Measurements from ENCODE around the gene CORO2B. TPM values are rescaled to one million over a fixed set of nuclear protein-coding genes. Genes with fewer than 3 reads are reported as not detected.

Gene CORO2B
- total and polyA plus RNA-seq, 2 of the 4 experiments (the other 2 are of a cell fraction) = 9.3 to 39.3 TPM

GRCh38 chr15:68612979-68613740 lies 34.4 kb downstream of the CORO2B start:
- Histone ChIP-seq H2BK20ac (ENCODE audit: low read depth, low read length) (no peak overlapping the region), H3K14ac (replicated peaks; ENCODE audit: low read depth, low read length) (no peak overlapping the region), H3K18ac (ENCODE audit: low read depth, low read length) (no peak overlapping the region), H3K9me3 (ENCODE audit: control insufficient read depth, insufficient read depth, low read length) (no peaks in the 10 kb centered on the region), H4K5ac (ENCODE audit: low read depth, low read length) (no peak overlapping the region), H3K4me3 (ENCODE audit: insufficient read depth, low read depth, low read length) (no peak overlapping the region), H2AK9ac (replicated peaks; ENCODE audit: low read depth, low read length, poor library complexity) (no peak overlapping the region), H4K20me1 (ENCODE audit: insufficient read depth, low read length) (no peaks in the 10 kb centered on the region), H2BK5ac (ENCODE audit: low read depth, low read length, poor library complexity, severe bottlenecking) (no peak overlapping the region), H3K27ac (ENCODE audit: insufficient read depth, low read length) (no peak overlapping the region), H3K9ac (ENCODE audit: low read depth, low read length) (no peak overlapping the region), H3K36me3 (ENCODE audit: control insufficient read depth, insufficient read depth, low read length) (no peaks in the 10 kb centered on the region), H3K23ac (ENCODE audit: low read depth, low read length) (no peak overlapping the region), H4K91ac (ENCODE audit: insufficient read depth, low read depth, low read length) (no peak overlapping the region), H3K9me1 (ENCODE audit: insufficient read depth, low read length) (peaks cover 9% of the 10 kb centered on the region), H2BK15ac (ENCODE audit: low read depth, low read length) (no peak overlapping the region), H3K79me1 (ENCODE audit: low read depth in 1 of 2, low read length in 2 of 2) (peaks cover 27 to 62% of the 10 kb centered on the region in 2 experiments), H3K4me1 (ENCODE audit: control insufficient read depth, insufficient read depth, low read length) (peaks cover 25% of the 10 kb centered on the region), H3K4ac (ENCODE audit: low read depth, low read length) (no peak overlapping the region), H4K8ac (ENCODE audit: low read depth in 2 of 2, low read length in 2 of 2) (no peak overlapping the region), H2AK5ac (ENCODE audit: low read depth, low read length) (no peak overlapping the region), H2BK120ac (ENCODE audit: low read depth, low read length) (no peak overlapping the region), H3K27me3 (ENCODE audit: control insufficient read depth, insufficient read depth, low read length) (no peaks in the 10 kb centered on the region), H3K4me2 (ENCODE audit: low read depth, low read length) (no peak overlapping the region), H3K56ac (ENCODE audit: extremely low read depth, insufficient read depth, low read length) (no peak overlapping the region), H2AFZ (replicated peaks; ENCODE audit: low read length, poor library complexity) (no peak overlapping the region)
- CTCF ChIA-PET = interaction anchor here (1.0 kb wide), 1 partner anchor 50 kb away, joined by 3 read pairs; no protein-coding TSS in a partner anchor
- DNase-seq = peak; percentile 35
- ATAC-seq (ENCODE audit: low read depth) = no peak
- TF ChIP-seq CEBPB (IDR thresholded peaks at IDR 0.05; ENCODE audit: low read depth, low read length) = 0 out of 2 replicates have a peak, but pooled peaks have one; percentile 10
- TF ChIP-seq POLR2A (IDR thresholded peaks at IDR 0.05; ENCODE audit: low read depth, low read length) = no peak
- no CpG with 5 or more reads among the region's 6 CpGs for WGBS, 2 experiments (ENCODE audit: extremely low coverage in 2 of 2, insufficient read length in 1 of 2)
- BruUV-seq (replicated peaks) = no TSS peak
- in situ Hi-C loops (cut with MboI; ENCODE audit: low sequenced_read_pairs) (no loop called here), dilution Hi-C loops (cut with HindIII; ENCODE audit: low sequenced_read_pairs, unreplicated experiment) (no loop called here), intact Hi-C loops (cut with micrococcal nuclease) (no loop called here)
- POLR2A ChIA-PET (ENCODE audit: unreplicated experiment) = no interaction called here
